K562 (cell line): ENCODE results near the gene PPT2. TPM values are rescaled to one million over a fixed set of nuclear protein-coding genes. Genes with fewer than 3 reads are reported as not detected.

Experiments
- ADNP ChIP-seq: fragments of 200-800 bp; sonication (Bioruptor generic); IDR thresholded peaks from 2 replicates; pipeline ENCODE4 v1.6.1; 2016; ENCODE audit warnings: missing genetic modification characterization, missing compliant biosample characterization
- CBX8 ChIP-seq: fragments of 200-600 bp; sonication (generic); IDR thresholded peaks from 2 replicates; pipeline ENCODE4 v1.6.1; 2012; ENCODE audit warnings: borderline replicate concordance, mixed run types, low read depth, mild to moderate bottlenecking, moderate library complexity, mixed read lengths, low read length, control low read depth, inconsistent platforms; ENCODE audit not compliant: poor library complexity, severe bottlenecking; ENCODE audit errors: extremely low read depth
- CEBPB ChIP-seq: fragments of 450-650 bp; IDR thresholded peaks from 2 replicates; pipeline ENCODE4 v1.6.1; 2016; ENCODE audit warnings: missing genetic modification characterization, missing compliant biosample characterization
- FOXM1 ChIP-seq, 2 experiments: fragments of 450-650 bp in 1 of 2; sonication (generic) in 1 of 2; formaldehyde crosslinking in 1 of 2; IDR thresholded peaks; 2 replicates each; pipeline versions ENCODE4 v1.6.1 to v1.9.0; 2017 to 2022; ENCODE audit warnings: low read depth in 2 of 2, mild to moderate bottlenecking in 2 of 2, missing genetic modification reagents in 1 of 2, moderate library complexity in 1 of 2
- KDM1A ChIP-seq, 2 experiments: fragments of 450-650 bp; IDR thresholded peaks; 2 replicates each; pipeline ENCODE4 v1.6.1; 2016; ENCODE audit warnings: mild to moderate bottlenecking in 2 of 2
- NKRF ChIP-seq: fragments of 450-650 bp; IDR thresholded peaks from 2 replicates; pipeline ENCODE4 v1.6.1; 2016; ENCODE audit warnings: borderline replicate concordance
- RBM22 ChIP-seq: fragments of 200-400 bp; formaldehyde crosslinking; IDR thresholded peaks from 2 replicates; pipeline ENCODE4 v1.6.1; 2018; ENCODE audit warnings: low read length, low read depth; ENCODE audit not compliant: poor library complexity, severe bottlenecking
- STAT5A ChIP-seq: IDR thresholded peaks from 2 replicates; pipeline ENCODE4 v1.6.1; 2012; ENCODE audit warnings: low read length, inconsistent platforms, borderline replicate concordance
- TCF7 ChIP-seq: sonication (generic); IDR thresholded peaks from 2 replicates; pipeline ENCODE4 v1.6.1; 2016; ENCODE audit warnings: antibody characterized with exemption, borderline replicate concordance
- TGIF2 ChIP-seq: sonication (generic); formaldehyde crosslinking; IDR thresholded peaks from 2 replicates; pipeline ENCODE4 v1.8.1; 2022; ENCODE audit warnings: mild to moderate bottlenecking, missing genetic modification reagents, moderate library complexity
- USF2 ChIP-seq: sonication (generic); formaldehyde crosslinking; IDR thresholded peaks from 2 replicates; pipeline ENCODE4 v1.5.0; 2020; ENCODE audit warnings: missing genetic modification reagents
- ZFP30 ChIP-seq: fragments of 250-450 bp; sonication (Bioruptor Pico); IDR thresholded peaks from 2 replicates; pipeline ENCODE4 v1.8.0; 2022; ENCODE audit warnings: moderate library complexity, mild to moderate bottlenecking, inconsistent platforms, borderline replicate concordance
- ZNF134 ChIP-seq: fragments of 250-450 bp; sonication (Bioruptor Pico); conservative IDR thresholded peaks from 2 replicates; pipeline ENCODE4 v1.4.0; 2020
- ZNF197 ChIP-seq: fragments of 200-800 bp; sonication (Bioruptor generic); IDR thresholded peaks from 2 replicates; pipeline ENCODE4 v1.6.1; 2016; ENCODE audit warnings: low read depth, missing genetic modification characterization, missing compliant biosample characterization
- ZNF23 ChIP-seq: fragments of 250-450 bp; sonication (Bioruptor Pico); IDR thresholded peaks from 2 replicates; pipeline ENCODE4 v1.4.0; 2020; ENCODE audit warnings: mild to moderate bottlenecking
- ZNF707 ChIP-seq: fragments of 250-450 bp; sonication (Bioruptor Pico); conservative IDR thresholded peaks from 2 replicates; pipeline ENCODE4 v1.8.0; 2022; ENCODE audit warnings: inconsistent platforms, mild to moderate bottlenecking, moderate library complexity
- polyA plus RNA-seq, 8 experiments: library from polyadenylated mRNA; depleted of rRNA in 4 of 8; stranded (reverse) in 5 of 8; unstranded in 3 of 8; fragments of >200 nt; fragmentation: Nextera tagmentation in 2 of 8; fragmentation: Illumina TruSeq in 1 of 8; extraction: Ambion mirVana in 2 of 8; extraction: Trizol in 1 of 8; gene quantifications; 2 replicates each; pipeline versions ENCODE4 v1.2.1 to v1.2.3, GENCODE V29; 2011 to 2014; ENCODE audit warnings: inconsistent platforms in 1 of 8, missing spikeins in 1 of 8
- total RNA-seq, 7 experiments: library from RNA; depleted of rRNA in 6 of 7; stranded (reverse); fragments of >200 nt in 6 of 7; fragmentation: Illumina TruSeq in 2 of 7; extraction: Trizol in 2 of 7; gene quantifications; 2 replicates each; pipeline versions ENCODE4 v1.2.1 to v1.2.3, GENCODE V29; 2011 to 2021; ENCODE audit warnings: low replicate concordance in 1 of 7
- TF ChIP-seq, protein P1 (sequence below): sonication (generic); formaldehyde crosslinking; IDR thresholded peaks from 2 replicates; pipeline ENCODE4 v1.8.0; 2022; ENCODE audit warnings: mild to moderate bottlenecking, low read depth, missing genetic modification reagents
- TF ChIP-seq, protein P2 (sequence below): fragments of 150-350 bp; IDR thresholded peaks from 2 replicates; pipeline ENCODE4 v1.6.1; 2014; ENCODE audit warnings: low read depth, mild to moderate bottlenecking, low read length, borderline replicate concordance

PPT2 gene
- total and polyA plus RNA-seq, 9 of the 15 experiments (the other 6 are each of a cell fraction or from before 2014, with no cell fraction given), result 27.4 to 98.8 (median 69.9) TPM

- peak; percentile 90 for TF ChIP-seq RBM22
- no peak for TF ChIP-seq FOXM1 (IDR thresholded peaks at IDR 0.05; ENCODE audit: low read depth)
- peak; percentile 92; the same call in 1 of the 2 replicates for TF ChIP-seq FOXM1 (CRISPR knock-in tag; IDR thresholded peaks at IDR 0.05; ENCODE audit: low read depth)
- TF ChIP-seq ZNF197 (CRISPR knock-in tag), result no peak
- TF ChIP-seq USF2 (CRISPR knock-in tag), result no peak
- no peak for TF ChIP-seq TGIF2 (CRISPR knock-in tag)
- no peak for TF ChIP-seq ZNF23 (CRISPR knock-in tag)
- TF ChIP-seq ZNF707 (CRISPR knock-in tag), result no peak
- TF ChIP-seq KDM1A (IDR thresholded peaks at IDR 0.05), result no peak
- TF ChIP-seq ZFP30 (CRISPR knock-in tag), result no peak
- TF ChIP-seq, protein P1, sequence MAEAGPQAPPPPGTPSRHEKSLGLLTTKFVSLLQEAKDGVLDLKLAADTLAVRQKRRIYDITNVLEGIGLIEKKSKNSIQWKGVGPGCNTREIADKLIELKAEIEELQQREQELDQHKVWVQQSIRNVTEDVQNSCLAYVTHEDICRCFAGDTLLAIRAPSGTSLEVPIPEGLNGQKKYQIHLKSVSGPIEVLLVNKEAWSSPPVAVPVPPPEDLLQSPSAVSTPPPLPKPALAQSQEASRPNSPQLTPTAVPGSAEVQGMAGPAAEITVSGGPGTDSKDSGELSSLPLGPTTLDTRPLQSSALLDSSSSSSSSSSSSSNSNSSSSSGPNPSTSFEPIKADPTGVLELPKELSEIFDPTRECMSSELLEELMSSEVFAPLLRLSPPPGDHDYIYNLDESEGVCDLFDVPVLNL (CRISPR knock-in tag), result 0 out of 2 replicates have a peak, but pooled peaks have one; percentile 40
- TF ChIP-seq ADNP (tag), result no peak
- no peak; the same call in 1 of the 2 replicates for TF ChIP-seq TCF7
- no peak for TF ChIP-seq ZNF134
- no peak for TF ChIP-seq CEBPB (tag)
- no peak; the same call in 1 of the 2 replicates for TF ChIP-seq STAT5A
- TF ChIP-seq CBX8, result no peak
- TF ChIP-seq, protein P2, sequence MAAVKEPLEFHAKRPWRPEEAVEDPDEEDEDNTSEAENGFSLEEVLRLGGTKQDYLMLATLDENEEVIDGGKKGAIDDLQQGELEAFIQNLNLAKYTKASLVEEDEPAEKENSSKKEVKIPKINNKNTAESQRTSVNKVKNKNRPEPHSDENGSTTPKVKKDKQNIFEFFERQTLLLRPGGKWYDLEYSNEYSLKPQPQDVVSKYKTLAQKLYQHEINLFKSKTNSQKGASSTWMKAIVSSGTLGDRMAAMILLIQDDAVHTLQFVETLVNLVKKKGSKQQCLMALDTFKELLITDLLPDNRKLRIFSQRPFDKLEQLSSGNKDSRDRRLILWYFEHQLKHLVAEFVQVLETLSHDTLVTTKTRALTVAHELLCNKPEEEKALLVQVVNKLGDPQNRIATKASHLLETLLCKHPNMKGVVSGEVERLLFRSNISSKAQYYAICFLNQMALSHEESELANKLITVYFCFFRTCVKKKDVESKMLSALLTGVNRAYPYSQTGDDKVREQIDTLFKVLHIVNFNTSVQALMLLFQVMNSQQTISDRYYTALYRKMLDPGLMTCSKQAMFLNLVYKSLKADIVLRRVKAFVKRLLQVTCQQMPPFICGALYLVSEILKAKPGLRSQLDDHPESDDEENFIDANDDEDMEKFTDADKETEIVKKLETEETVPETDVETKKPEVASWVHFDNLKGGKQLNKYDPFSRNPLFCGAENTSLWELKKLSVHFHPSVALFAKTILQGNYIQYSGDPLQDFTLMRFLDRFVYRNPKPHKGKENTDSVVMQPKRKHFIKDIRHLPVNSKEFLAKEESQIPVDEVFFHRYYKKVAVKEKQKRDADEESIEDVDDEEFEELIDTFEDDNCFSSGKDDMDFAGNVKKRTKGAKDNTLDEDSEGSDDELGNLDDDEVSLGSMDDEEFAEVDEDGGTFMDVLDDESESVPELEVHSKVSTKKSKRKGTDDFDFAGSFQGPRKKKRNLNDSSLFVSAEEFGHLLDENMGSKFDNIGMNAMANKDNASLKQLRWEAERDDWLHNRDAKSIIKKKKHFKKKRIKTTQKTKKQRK, result no peak
- TF ChIP-seq NKRF, result peak; percentile 84
These were observed 42.2 kb downstream of the PPT2 start (continued) for GRCh38 chr6:32195902-32196681.
